Stomach smooth muscle (tissue), 2 donors: ENCODE results near the gene ZNF280C.

ENCODE experiments used
- H3K27ac ChIP-seq: one replicate; pipeline ENCODE4 v1.7.0; 2013; ENCODE audit warnings: mild to moderate bottlenecking, low read length, inconsistent platforms
- H3K27me3 ChIP-seq, 2 donors: one replicate each; pipeline ENCODE4 v1.7.0; 2013; ENCODE audit warnings: low read length in 2 of 2; ENCODE audit not compliant: insufficient read depth in 2 of 2, control insufficient read depth in 1 of 2
- H3K36me3 ChIP-seq, 2 donors: one replicate each; pipeline ENCODE4 v1.7.0; 2013; ENCODE audit warnings: low read length in 2 of 2; ENCODE audit not compliant: control insufficient read depth in 2 of 2, insufficient read depth in 2 of 2
- H3K4me1 ChIP-seq: one replicate; pipeline ENCODE4 v1.7.0; 2013; ENCODE audit warnings: low read length; ENCODE audit not compliant: control insufficient read depth, insufficient read depth
- H3K4me3 ChIP-seq, 2 donors: one replicate each; pipeline ENCODE4 v1.7.0; 2013; ENCODE audit warnings: low read length in 2 of 2
- H3K9ac ChIP-seq, 2 donors: one replicate each; pipeline ENCODE4 v1.7.0; 2013; ENCODE audit warnings: low read length in 2 of 2, mild to moderate bottlenecking in 1 of 2
- H3K9me3 ChIP-seq, 2 donors: one replicate each; pipeline ENCODE4 v1.7.0; 2013; ENCODE audit warnings: low read length in 2 of 2; ENCODE audit not compliant: control insufficient read depth in 2 of 2
- donor health status: healthy.
- donor health status: Pancreatic carcinoma.

Gene ZNF280C, protein sequence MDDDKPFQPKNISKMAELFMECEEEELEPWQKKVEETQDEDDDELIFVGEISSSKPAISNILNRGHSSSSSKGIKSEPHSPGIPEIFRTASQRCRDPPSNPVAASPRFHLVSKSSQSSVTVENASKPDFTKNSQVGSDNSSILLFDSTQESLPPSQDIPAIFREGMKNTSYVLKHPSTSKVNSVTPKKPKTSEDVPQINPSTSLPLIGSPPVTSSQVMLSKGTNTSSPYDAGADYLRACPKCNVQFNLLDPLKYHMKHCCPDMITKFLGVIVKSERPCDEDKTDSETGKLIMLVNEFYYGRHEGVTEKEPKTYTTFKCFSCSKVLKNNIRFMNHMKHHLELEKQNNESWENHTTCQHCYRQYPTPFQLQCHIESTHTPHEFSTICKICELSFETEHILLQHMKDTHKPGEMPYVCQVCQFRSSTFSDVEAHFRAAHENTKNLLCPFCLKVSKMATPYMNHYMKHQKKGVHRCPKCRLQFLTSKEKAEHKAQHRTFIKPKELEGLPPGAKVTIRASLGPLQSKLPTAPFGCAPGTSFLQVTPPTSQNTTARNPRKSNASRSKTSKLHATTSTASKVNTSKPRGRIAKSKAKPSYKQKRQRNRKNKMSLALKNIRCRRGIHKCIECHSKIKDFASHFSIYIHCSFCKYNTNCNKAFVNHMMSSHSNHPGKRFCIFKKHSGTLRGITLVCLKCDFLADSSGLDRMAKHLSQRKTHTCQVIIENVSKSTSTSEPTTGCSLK

DNA sequence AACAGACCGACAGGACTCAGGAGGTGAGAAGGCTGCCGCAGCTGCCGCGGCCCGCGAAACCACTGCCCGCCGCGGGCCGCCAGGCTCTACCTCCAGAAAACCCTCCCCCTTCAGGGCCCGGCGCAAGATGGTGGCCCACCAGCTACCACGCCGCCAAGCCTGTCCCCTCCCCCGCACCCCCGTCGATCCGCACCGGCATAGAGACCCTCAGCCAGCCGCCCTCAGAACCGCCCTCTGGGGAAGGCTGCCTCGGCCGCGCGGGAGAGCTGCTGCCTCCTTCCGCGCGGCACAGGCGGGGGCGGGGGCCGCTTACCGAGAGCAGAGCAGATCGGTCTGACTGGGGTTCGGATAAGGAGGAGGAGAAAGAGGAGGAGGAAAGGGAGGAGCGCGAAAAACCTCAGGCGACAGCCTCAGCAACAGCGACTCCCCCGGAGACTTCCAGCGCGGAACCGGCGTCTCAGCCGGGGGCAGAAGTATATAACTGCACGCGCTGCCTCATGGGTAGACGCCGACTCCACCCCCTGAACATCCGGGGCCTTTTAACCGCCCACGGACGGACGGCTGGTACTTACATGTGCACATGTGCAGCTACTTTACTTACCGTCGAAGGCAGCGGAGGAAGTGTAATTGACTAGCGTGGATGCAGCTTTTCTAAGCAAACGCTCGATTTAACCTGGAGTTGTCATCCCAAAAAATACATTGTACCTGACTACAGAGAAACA lies at the start of gene ZNF280C:
Gene ZNF280C (minus strand): TSS at position 451 of the 722 bp plus-strand sequence. CDS start 8,450 bp downstream, outside the sequence.
- peak within 1 kb of the TSS; percentile 41 for H3K27ac ChIP-seq
- H3K9me3 ChIP-seq = no peaks in the 10 kb centered on the region
- H3K9ac ChIP-seq = peak within 1 kb of the TSS; percentile 73 to 83
- no peaks in the 10 kb centered on the region for H3K4me1 ChIP-seq
- no peaks in the 10 kb centered on the region for H3K27me3 ChIP-seq
- peak within 1 kb of the TSS; percentile 78 to 85 for H3K4me3 ChIP-seq
- H3K36me3 ChIP-seq = no peaks in the 10 kb centered on the region

- no peak overlapping the region for H3K9ac ChIP-seq
- no peak overlapping the region for H3K27ac ChIP-seq
- H3K4me1 ChIP-seq = no peaks in the 10 kb centered on the region
- no peaks in the 10 kb centered on the region for H3K36me3 ChIP-seq
- H3K9me3 ChIP-seq = no peaks in the 10 kb centered on the region
- H3K27me3 ChIP-seq = no peaks in the 10 kb centered on the region
- no peak overlapping the region for H3K4me3 ChIP-seq
Observed at GRCh38 chrX:130304587-130305368, 36.1 kb upstream of the ZNF280C start.

GRCh38 chrX:130301977-130302376 lies 33.3 kb upstream of the ZNF280C start:
- Histone ChIP-seq H3K27me3 (peaks cover 0 to 4% of the 10 kb centered on the region in 2 donors), H3K4me3 (no peak overlapping the region), H3K9me3 (no peaks in the 10 kb centered on the region), H3K27ac (no peak overlapping the region), H3K9ac (no peak overlapping the region), H3K36me3 (no peaks in the 10 kb centered on the region), H3K4me1 (no peaks in the 10 kb centered on the region)

- H3K9ac ChIP-seq = no peak overlapping the region
- no peak overlapping the region for H3K4me3 ChIP-seq
- no peak overlapping the region for H3K27ac ChIP-seq
- H3K4me1 ChIP-seq = no peaks in the 10 kb centered on the region
- no peaks in the 10 kb centered on the region for H3K36me3 ChIP-seq
- H3K27me3 ChIP-seq = peaks cover 0 to 4% of the 10 kb centered on the region in 2 donors
- H3K9me3 ChIP-seq = no peaks in the 10 kb centered on the region
Observed at GRCh38 chrX:130301405-130301804, 32.7 kb upstream of the ZNF280C start.

- Histone ChIP-seq H3K9me3 (no peaks in the 10 kb centered on the region), H3K9ac (no peak overlapping the region), H3K4me1 (no peaks in the 10 kb centered on the region), H3K4me3 (no peak overlapping the region), H3K36me3 (no peaks in the 10 kb centered on the region), H3K27ac (no peak overlapping the region), H3K27me3 (peaks cover 0 to 4% of the 10 kb centered on the region in 2 donors)
Observed at GRCh38 chrX:130300010-130300282, 31.2 kb upstream of the ZNF280C start.

- Histone ChIP-seq H3K9ac (no peak overlapping the region), H3K27ac (no peak overlapping the region), H3K36me3 (no peaks in the 10 kb centered on the region), H3K9me3 (no peaks in the 10 kb centered on the region), H3K27me3 (peaks cover 0 to 4% of the 10 kb centered on the region in 2 donors), H3K4me1 (no peaks in the 10 kb centered on the region), H3K4me3 (no peak overlapping the region)
Observed at GRCh38 chrX:130299279-130300009, 30.7 kb upstream of the ZNF280C start.

GRCh38 chrX:130296743-130297142 lies 28.0 kb upstream of the ZNF280C start:
- Histone ChIP-seq H3K4me3 (no peak overlapping the region), H3K36me3 (no peaks in the 10 kb centered on the region), H3K9me3 (no peaks in the 10 kb centered on the region), H3K27me3 (peaks cover 0 to 4% of the 10 kb centered on the region in 2 donors), H3K9ac (no peak overlapping the region), H3K4me1 (no peaks in the 10 kb centered on the region), H3K27ac (no peak overlapping the region)

DNA sequence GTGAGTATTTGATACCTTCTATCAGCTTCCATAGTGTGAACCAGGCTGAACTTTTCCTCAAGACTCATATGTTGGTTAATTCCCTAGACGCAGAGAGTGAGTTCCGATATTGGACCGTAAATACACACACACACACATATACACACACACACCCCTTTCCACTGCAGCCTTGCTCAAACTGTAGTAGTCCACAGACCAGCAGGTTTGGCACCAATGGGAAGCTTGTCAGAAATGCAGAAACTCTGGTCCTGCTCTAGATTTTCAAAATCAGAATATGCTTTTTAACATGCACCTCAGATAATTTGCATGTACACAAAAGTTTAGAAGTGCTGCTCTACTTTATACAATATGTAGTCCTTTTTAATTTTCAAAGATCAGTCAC lies 27.6 kb upstream of the ZNF280C start:
- H3K36me3 ChIP-seq = no peaks in the 10 kb centered on the region
- H3K9me3 ChIP-seq = no peaks in the 10 kb centered on the region
- H3K9ac ChIP-seq = no peak overlapping the region
- no peaks in the 10 kb centered on the region for H3K4me1 ChIP-seq
- H3K4me3 ChIP-seq = no peak overlapping the region
- no peak overlapping the region for H3K27ac ChIP-seq
- H3K27me3 ChIP-seq = peaks cover 0 to 4% of the 10 kb centered on the region in 2 donors

GRCh38 chrX:130295519-130296296 lies 27.0 kb upstream of the ZNF280C start:
- H3K9me3 ChIP-seq = no peaks in the 10 kb centered on the region
- no peak overlapping the region for H3K4me3 ChIP-seq
- H3K4me1 ChIP-seq = no peaks in the 10 kb centered on the region

More at GRCh38 chrX:130295519-130296296, 27.0 kb upstream of the ZNF280C start:
- Histone ChIP-seq H3K27ac (no peak overlapping the region), H3K9ac (no peak overlapping the region), H3K27me3 (peaks cover 0 to 4% of the 10 kb centered on the region in 2 donors), H3K36me3 (no peaks in the 10 kb centered on the region)
